Measurements from ENCODE around the gene SMARCD3.

The SMARCD3 gene

DNA sequence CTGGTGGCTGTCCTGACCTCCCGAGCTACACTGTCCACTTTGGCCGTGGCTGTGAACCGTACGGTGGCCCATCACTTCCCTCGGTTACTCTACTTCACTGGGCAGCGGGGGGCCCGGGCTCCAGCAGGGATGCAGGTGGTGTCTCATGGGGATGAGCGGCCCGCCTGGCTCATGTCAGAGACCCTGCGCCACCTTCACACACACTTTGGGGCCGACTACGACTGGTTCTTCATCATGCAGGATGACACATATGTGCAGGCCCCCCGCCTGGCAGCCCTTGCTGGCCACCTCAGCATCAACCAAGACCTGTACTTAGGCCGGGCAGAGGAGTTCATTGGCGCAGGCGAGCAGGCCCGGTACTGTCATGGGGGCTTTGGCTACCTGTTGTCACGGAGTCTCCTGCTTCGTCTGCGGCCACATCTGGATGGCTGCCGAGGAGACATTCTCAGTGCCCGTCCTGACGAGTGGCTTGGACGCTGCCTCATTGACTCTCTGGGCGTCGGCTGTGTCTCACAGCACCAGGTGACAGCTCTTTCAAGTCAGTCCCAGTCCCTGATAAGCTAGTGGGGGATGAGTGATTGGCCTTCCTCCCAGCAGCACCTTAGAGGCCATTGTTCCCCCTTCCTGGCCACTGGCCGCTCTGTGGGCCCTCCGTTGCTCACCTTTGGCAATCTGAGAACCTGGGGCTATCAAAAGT, 13.3 kb downstream of the SMARCD3 start:
- DNase-seq (ENCODE audit: low read depth) = no peak
- TF ChIP-seq, protein P1, sequence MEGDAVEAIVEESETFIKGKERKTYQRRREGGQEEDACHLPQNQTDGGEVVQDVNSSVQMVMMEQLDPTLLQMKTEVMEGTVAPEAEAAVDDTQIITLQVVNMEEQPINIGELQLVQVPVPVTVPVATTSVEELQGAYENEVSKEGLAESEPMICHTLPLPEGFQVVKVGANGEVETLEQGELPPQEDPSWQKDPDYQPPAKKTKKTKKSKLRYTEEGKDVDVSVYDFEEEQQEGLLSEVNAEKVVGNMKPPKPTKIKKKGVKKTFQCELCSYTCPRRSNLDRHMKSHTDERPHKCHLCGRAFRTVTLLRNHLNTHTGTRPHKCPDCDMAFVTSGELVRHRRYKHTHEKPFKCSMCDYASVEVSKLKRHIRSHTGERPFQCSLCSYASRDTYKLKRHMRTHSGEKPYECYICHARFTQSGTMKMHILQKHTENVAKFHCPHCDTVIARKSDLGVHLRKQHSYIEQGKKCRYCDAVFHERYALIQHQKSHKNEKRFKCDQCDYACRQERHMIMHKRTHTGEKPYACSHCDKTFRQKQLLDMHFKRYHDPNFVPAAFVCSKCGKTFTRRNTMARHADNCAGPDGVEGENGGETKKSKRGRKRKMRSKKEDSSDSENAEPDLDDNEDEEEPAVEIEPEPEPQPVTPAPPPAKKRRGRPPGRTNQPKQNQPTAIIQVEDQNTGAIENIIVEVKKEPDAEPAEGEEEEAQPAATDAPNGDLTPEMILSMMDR (conservative IDR thresholded peaks at IDR 0.05; ENCODE audit: low read length) = no peak
- no peak overlapping the region for H3K4me3 ChIP-seq (ENCODE audit: low read length)

DNA sequence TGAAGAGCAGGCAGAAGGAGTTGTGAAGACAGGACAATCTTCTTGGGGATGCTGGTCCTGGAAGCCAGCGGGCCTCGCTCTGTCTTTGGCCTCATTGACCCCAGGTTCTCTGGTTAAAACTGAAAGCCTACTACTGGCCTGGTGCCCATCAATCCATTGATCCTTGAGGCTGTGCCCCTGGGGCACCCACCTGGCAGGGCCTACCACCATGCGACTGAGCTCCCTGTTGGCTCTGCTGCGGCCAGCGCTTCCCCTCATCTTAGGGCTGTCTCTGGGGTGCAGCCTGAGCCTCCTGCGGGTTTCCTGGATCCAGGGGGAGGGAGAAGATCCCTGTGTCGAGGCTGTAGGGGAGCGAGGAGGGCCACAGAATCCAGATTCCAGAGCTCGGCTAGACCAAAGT, 14.7 kb downstream of the SMARCD3 start:
- peak overlapping the region; percentile 95 for H3K4me3 ChIP-seq (ENCODE audit: low read length)
- no peak for DNase-seq (ENCODE audit: low read depth)
- TF ChIP-seq, protein P1 (conservative IDR thresholded peaks at IDR 0.05; ENCODE audit: low read length) = no peak

DNA sequence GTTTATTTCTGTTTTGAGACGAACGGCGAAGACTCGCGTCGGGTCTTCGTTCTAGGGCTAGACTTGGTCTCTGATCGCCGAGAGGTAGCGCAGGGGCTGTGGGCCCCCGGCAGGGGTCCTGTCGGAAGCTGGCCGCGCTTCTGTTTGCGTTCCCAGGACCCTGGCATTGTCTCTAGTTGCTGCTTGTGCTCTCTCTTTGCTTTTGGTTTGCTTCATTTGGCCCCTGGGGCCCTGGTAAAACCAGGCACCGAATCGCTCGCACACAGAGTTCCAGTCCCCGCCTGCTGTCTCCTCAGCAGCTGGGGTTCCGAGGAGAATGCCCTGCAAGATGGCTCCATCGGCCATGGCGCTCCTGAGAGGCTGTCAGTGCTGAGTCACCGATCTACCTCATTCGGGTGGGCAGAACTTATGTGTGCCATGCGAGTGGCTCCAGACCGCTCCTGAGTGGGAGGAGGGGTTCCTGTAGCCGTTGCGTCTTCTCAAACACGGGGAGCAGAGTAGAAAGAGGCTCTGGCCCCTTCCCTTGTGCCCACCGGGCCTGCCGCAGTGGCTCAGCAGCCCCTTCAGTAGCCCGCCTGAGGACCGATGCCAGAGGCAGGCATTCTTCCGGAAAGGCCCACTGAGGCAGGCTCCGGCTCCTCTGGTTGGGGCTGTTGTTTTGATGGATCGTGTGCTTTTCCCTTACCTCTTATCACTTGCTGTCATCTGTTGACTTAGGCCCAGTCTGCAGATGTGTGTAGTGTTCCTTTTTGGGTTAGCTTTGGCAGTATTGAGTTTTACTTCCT, 15.4 kb downstream of the SMARCD3 start:
- H3K4me3 ChIP-seq (ENCODE audit: low read length) = peak overlapping the region; percentile 95
- peak; percentile 75 for DNase-seq (ENCODE audit: low read depth)
- TF ChIP-seq, protein P1 (conservative IDR thresholded peaks at IDR 0.05; ENCODE audit: low read length) = no peak

DNA sequence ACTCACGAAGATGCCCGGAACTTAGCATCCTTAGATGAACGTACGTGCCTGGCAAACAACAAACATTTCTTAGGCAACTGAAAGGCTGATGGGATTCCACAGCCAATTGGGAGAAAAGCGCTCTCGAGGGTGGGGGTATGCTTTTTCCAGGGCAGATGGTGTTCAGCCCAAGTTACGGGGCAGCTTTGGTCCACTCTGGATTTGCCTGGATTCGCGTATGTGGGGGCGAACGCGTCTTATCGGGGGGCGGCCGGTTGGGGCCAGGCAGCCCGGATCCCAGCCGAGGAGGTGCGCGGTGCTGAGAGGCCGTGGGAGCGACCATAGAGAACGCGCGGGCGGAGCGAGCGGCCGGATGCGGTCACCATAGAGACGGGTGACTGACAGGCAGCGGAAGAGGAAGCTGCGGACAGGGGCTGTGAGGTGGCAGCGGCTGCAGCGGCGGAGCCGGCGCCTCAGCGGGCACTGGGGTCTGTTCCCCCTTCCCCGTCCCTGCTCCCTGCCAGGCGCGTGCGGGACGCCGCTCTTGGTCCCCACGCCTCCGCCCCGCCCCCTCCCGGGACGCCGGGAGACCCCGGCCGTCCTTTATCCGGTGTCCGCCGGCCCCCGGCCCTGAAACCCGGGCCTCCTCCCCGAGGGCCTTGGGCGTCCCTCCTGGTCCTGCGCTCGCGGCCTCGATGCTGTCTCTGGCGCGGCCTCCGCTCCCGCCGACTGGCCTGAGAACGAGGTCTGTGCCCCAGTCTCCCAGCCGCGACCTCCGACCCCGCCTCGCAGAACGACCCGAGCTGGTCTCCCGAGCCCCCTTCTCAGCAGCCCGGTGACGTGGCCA, 16.2 kb downstream of the SMARCD3 start, which contains the start of gene CHPF2:
TSS of gene CHPF2 (plus strand) at position 393 of the 826 bp plus-strand sequence. CDS start 1,529 bp downstream, outside the sequence.
- TF ChIP-seq, protein P1 (conservative IDR thresholded peaks at IDR 0.05; ENCODE audit: low read length) = no peak

DNA sequence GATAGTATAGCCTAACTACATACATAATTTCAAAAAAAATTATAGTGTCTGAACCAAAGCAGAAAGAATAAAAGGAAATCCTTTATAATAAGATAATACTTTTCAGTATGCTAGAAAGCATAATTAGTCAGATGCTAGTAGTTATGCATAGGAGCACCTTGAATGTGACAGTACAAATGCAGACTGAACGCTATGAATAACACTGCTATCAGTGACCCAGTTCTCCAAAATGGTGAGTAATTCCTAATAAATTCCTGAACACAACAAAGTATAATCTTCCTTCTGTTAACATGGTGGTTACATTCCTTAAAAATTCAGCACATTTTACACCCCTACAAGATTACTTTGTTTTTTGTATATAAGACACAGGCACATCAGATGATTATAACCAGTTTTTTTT, 17.4 kb downstream of the SMARCD3 start:
- no peak overlapping the region for H3K4me3 ChIP-seq (ENCODE audit: low read length)
- no peak for DNase-seq (ENCODE audit: low read depth)
- TF ChIP-seq, protein P1 (conservative IDR thresholded peaks at IDR 0.05; ENCODE audit: low read length) = no peak

More for the DNA sequence above, 16.2 kb downstream of the SMARCD3 start, which contains the start of gene CHPF2:
- H3K4me3 ChIP-seq (ENCODE audit: low read length) = peak within 1 kb of the TSS; percentile 95
- peak; percentile 85 for DNase-seq (ENCODE audit: low read depth)

DNA sequence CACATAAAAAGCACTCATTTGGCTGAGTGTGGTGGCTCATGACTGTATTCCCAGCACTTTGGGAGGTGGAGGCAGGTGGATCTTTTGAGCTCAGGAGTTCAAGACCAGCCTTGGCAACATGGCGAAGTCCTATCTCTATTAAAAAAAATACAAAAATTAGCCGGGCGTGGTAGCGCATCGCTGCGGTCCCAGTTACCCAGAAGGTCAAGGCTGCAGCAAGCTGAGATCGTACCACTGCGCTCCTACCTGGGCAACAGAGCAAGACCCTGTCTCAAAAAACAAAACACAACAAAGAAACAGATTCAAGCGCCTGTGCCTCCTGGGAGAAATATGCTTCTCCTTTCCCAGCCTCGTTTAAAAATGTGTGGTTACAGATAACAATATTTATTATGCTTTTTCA, 19.2 kb downstream of the SMARCD3 start:
- TF ChIP-seq, protein P1 (conservative IDR thresholded peaks at IDR 0.05; ENCODE audit: low read length) = no peak
- DNase-seq (ENCODE audit: low read depth) = no peak
- no peak overlapping the region for H3K4me3 ChIP-seq (ENCODE audit: low read length)

Data from AG10803 (cell line).